ENCODE data around the gene UTP11.

UTP11 gene

GRCh38 chr1:38003261-38004250 is 9.0 kb upstream of the UTP11 start:
- no peak for DNase-seq (ENCODE audit: low spot score)

DNA sequence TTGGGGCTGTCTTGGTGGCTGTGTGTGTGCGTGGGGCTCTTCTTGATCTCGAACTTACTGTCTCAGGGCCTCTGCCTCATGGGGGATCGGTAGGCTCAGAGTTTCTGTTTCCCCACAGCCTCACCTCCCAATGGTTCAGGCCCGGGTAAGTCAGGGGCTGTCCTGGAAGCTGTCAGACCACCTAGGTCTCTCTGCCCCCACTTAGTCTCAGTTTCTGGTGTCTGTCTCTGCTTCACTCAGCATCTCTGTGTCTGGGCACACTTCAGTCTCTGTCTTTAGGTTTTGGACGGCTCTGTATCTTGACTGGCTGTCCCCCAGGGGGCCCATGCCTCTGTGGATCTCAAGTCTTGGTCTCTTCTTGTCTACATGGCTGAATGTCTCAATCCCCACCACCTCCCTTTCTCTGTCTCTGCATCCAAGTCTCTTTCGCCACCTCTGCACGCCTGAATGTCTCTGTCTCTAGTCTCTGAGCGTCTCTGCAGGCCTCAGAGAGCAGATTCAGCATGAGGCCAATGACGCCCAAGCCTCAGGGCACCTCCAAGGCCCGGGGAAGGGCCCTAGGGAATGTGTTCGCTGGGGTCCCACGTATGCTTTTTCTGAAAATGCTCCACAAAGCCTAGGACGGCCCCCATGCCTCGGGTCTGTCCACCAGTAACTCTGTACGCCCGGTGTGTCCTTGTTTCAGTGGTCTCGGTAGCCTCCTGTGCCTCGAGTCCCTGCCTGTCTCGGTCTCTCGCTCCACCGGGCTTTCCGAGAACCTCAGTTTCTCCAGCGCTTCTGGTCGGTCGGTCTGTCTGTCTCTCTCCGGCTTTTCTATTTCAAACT is 8.0 kb upstream of the UTP11 start:
- no peak for DNase-seq (ENCODE audit: low spot score)

DNA sequence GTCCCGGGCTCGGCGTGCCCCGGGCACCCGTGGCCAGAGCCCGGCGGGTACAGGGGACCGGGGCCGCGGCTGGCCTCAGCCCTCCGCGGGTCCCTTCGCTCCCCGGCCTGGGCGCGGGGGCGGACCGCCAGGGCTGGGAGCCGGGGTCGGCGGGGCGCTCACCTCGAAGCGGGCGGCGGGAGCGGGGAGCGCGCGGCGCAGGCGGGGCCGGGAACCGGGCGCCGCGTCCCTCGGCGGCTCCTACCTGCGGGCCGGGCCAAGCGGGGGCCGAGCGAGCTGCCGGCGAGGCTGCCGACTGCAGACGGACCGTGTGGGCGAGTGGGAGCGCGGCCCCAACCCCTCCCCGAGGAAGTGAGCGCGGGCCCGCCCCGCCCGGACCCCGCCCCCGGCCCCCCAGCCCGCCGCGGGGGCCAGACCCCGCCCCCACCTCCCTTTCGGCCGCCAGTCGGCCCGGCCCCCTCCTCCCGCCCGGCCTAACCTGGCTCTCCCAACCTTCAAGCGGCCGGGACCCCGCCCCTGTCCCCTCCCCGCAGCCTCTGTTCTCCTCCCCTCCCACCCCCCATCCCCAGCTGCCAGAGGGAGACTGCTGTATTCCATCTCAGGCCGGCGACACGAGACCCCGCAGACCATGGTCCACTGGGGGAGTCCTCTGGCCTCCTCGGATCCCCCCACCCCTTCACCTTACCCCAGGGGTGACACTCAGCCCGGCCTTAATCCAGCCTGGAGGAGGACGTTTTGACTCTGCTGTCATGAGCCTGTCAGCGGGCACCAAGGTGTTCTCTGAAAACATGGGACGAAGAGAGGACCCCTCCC is 7.1 kb upstream of the UTP11 start, which contains the start of gene FHL3:
FHL3 (minus strand) TSS at position 320 of the 813 bp plus-strand sequence. CDS start 6,102 bp downstream, outside the sequence.
- DNase-seq (ENCODE audit: low spot score) = no peak

GRCh38 chr1:38006008-38006828 is 6.3 kb upstream of the UTP11 start:
- DNase-seq (ENCODE audit: low spot score) = no peak

- DNase-seq (ENCODE audit: low spot score) = no peak
These were observed 3.3 kb upstream of the UTP11 start for GRCh38 chr1:38009088-38009840.

DNA sequence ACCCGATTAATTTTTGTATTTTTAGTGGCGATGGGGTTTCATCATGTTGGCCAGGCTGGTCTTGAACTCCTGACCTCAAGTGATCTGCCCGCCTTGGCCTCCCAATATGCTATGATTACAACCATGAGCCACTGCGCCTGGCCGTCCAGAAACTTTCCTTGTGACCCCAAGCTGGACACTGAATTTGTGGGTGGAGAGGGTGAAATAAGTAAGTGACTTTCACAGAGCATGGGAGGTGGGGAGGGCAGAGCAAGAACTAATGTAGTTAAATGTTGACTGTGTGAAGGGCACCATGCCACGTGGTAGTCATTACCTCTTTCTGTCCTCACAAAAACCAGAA is 2.7 kb upstream of the UTP11 start:
- DNase-seq (ENCODE audit: low spot score) = no peak

DNA sequence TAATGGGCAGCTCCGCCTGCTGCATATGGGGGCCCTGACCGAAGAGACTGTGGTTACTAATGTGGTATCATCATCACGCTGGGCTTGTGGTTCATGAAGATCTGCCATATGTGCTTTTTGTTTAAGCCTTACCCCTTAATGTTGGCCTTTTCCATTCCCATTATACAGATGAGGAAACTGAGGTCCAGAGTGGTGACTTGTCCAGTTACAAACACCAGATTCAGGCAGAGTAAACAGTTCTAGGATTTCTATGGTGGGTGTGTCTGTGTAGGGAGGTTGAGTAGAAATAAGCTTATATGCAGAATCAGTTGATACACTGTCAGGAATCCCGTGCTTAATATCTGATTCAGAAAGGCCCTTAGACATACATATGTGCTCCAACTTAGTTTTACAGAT is 691 bp downstream of the UTP11 start:
- no peak for DNase-seq (ENCODE audit: low spot score)

DNA sequence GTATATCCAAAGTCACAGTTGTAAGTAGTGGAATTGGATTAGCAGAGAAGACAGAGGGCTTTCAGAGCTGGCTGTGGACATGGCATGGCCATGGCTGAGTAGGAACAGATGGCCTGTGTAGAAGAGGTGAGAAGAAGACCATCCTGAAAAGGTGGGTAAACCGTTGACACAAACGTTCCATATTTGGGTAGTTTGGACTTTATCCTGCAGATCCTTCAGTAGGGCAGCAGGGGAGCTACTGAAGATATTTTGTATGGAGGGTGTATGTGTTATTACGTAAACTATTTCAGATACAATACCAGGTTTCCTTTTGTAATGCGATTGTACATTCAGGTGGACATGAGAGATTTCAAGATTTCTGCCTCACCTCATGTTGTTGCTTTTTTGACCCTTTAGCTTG is 1.6 kb downstream of the UTP11 start:
- no peak for DNase-seq (ENCODE audit: low spot score)

DNA sequence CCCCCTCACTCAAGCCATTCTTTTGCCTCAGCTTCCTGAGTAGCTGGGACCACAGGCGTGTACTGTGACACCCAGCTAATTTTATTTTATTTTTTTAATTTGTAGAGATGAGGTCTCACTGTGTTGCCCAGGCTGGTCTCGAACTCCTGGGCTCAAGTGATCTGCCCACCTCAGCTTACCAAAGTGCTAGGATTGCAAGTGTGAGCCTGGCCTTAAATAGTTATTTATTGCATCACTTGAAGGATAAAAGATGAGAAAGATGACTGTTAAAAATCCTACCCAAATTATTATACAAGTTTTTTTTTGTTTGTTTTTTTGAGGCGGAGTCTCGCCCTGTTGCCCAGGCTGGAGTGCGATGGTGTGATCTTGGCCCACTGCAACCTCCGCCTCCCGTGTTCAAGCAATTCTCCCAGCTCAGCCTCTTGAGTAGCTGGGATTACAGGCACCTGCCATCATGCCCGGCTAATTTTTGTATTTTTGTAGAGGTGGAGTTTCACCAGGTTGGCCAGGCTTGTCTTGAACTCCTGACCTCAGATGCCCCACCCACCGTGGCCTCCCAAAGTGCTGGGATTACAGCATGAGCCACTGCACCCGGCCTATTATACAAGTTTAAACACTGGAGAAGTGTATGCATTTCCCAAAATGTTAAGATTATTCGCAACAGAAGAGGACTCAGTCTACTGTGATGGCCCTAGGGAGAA is 2.3 kb downstream of the UTP11 start:
- no peak for DNase-seq (ENCODE audit: low spot score)

GRCh38 chr1:38015978-38016725 is 3.6 kb downstream of the UTP11 start:
- DNase-seq (ENCODE audit: low spot score) = no peak

- DNase-seq (ENCODE audit: low spot score) = peak; percentile 39
These were observed 6.4 kb downstream of the UTP11 start for GRCh38 chr1:38018864-38019343.

DNA sequence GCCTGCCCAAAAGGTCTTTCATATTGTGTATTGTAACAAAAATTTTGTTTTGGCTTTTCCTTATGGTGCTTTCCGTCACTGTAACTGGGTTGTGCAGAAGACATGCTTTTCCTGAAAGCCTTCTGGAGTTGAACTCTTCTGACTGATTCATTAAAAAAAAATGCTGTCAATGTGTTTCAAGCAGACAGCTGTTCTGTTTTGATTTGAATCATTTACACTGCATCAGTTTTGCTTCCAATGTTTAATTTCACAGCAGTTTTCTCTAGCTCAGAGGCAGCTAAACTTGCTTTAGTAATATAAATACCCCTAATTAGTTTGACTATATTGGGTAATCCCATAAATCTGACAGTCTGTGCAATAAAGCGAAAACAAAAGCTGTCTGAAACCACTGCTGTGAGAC is 7.9 kb downstream of the UTP11 start:
- DNase-seq (ENCODE audit: low spot score) = no peak

DNA sequence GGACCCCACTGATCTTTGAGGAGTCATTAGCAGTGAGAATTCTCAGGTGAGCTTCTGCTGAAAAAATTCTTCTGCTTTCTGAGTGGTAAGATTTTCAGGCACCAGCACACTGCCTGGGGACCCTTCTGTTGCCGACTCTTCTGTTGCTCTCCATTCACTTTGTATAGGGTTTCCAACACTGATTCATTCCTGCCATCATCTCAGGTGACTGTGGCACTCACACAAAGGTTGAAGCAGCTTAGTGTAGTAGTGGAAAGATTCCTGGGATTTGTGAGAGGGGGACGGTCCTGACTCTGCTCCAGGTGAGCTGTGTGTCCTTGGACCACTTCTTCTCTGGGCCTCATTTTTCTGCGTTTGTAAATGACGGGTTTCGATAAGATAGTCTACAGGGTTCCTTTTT is 9.4 kb downstream of the UTP11 start:
- no peak for DNase-seq (ENCODE audit: low spot score)

DNA sequence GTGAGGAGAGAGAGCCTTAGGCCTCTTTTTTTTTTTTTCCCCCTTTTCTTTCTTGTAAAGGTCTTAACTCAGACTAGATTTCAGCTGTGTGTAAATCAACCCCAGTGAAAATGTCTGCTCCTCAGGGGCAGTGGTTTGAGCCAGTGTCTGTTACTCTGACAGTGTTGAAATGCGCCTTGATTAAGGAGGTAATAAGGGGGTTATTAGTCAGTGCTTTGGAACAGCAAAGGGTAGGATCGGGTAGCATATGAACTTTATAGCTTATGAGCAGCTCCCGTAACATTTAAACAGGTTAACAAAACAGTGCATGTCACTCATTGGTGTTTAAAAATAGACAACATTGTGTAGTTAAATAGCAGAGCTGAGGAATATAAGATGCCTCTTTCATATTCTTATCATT is 10.3 kb downstream of the UTP11 start:
- DNase-seq (ENCODE audit: low spot score) = no peak

GRCh38 chr1:38025233-38025632 is 12.7 kb downstream of the UTP11 start:
- no peak for DNase-seq (ENCODE audit: low spot score)

- no peak for DNase-seq (ENCODE audit: low spot score)
These were observed 13.1 kb downstream of the UTP11 start for GRCh38 chr1:38025664-38026063.

DNA sequence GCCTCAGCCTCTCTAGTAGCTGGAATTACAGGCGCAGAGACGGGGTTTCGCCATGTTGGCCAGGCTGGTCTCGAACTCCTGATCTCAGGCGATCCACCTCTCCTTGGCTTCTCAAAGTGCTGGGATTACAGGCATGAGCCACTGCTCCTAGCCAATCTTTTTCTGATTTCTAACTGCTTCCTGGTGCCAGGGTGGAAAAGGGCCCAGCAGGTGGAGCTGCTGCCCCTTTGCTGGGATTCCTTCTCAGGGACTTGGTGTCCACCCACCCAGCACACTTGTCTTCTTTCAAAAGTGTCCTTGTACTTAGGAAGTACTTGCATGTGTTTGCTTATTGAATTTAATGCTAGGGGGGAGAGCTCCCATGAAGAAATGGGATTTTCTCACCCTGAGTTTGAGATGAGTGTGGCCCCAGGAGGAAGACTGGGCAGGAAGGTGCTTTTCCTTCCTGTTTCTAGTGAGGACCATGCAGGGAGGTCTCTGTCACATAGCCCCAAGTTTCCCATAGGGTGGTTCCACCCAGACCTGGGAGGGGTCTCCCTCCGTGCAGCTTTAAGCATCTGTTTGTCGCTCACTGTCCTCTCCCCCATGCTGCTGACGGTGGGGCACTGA is 14.2 kb downstream of the UTP11 start:
- DNase-seq (ENCODE audit: low spot score) = peak; percentile 16
